CD4-positive, alpha-beta T cell treated with Interleukin-12 subunit alpha and Interleukin-12 subunit beta, for 1 hour (primary cell): ENCODE data around the gene ODAD3.
"Not testable (repeated sequence)": the region's sequence is repeated elsewhere in the genome, so short reads cannot be mapped to it uniquely, and the experiment has no call there.

Source experiments
- DNase-seq: peaks from one replicate; pipeline ENCODE4 v3.0.0-alpha.2; 2020

Gene ODAD3

GRCh38 chr19:11435057-11435832, at the start of gene ODAD3, which contains the start of gene PRKCSH:
Gene ODAD3 (minus strand): TSS chr19:11435121. CDS start chr19:11435016, 105 bp downstream.
Gene PRKCSH (plus strand): TSS chr19:11435635. CDS start chr19:11436118, 483 bp downstream.
- DNase-seq = peak; percentile 99

GRCh38 chr19:11483366-11484111, 48.6 kb upstream of the ODAD3 start:
- DNase-seq = no peak

- DNase-seq = peak; percentile 90
Measured at GRCh38 chr19:11482384-11483050, 47.6 kb upstream of the ODAD3 start.

- DNase-seq = peak; percentile 72
Measured at GRCh38 chr19:11481534-11482383, 46.8 kb upstream of the ODAD3 start.

GRCh38 chr19:11480715-11481533, 46.0 kb upstream of the ODAD3 start, which contains the start of gene ELAVL3:
Gene ELAVL3 (minus strand): TSS chr19:11481046. CDS start chr19:11480608, 438 bp downstream.
- no peak for DNase-seq

GRCh38 chr19:11479898-11480714, 45.2 kb upstream of the ODAD3 start:
- DNase-seq = no peak

- no peak for DNase-seq
Measured at GRCh38 chr19:11479090-11479897, 44.4 kb upstream of the ODAD3 start.

- no peak for DNase-seq
Measured at GRCh38 chr19:11478167-11479089, 43.5 kb upstream of the ODAD3 start.

- DNase-seq = no peak
Measured at GRCh38 chr19:11475861-11476260, 40.9 kb upstream of the ODAD3 start.

GRCh38 chr19:11475343-11475742, 40.4 kb upstream of the ODAD3 start:
- not testable (repeated sequence) for DNase-seq

- DNase-seq = no peak
Measured at GRCh38 chr19:11473725-11474124, 38.8 kb upstream of the ODAD3 start.

- not testable (repeated sequence) for DNase-seq
Measured at GRCh38 chr19:11468266-11468845, 33.4 kb upstream of the ODAD3 start.

- no peak for DNase-seq
Measured at GRCh38 chr19:11465600-11465999, 30.7 kb upstream of the ODAD3 start.

- DNase-seq = no peak
Measured at GRCh38 chr19:11464333-11465265, 29.7 kb upstream of the ODAD3 start.

- no peak for DNase-seq
Measured at GRCh38 chr19:11463391-11463790, 28.5 kb upstream of the ODAD3 start.

- no peak for DNase-seq
Measured at GRCh38 chr19:11461453-11461852, 26.5 kb upstream of the ODAD3 start.

GRCh38 chr19:11460207-11460606, 25.3 kb upstream of the ODAD3 start:
- no peak for DNase-seq
